ENCODE measurements around the gene CDKN2AIPNL. TPM values are rescaled to one million over a fixed set of nuclear protein-coding genes. Genes with fewer than 3 reads are reported as not detected.

The CDKN2AIPNL gene
- total and polyA plus RNA-seq, 2 of the 13 experiments (the other 11 are each of a cell fraction or from before 2014, with no cell fraction given) = 17.4 to 46.5 TPM

DNA sequence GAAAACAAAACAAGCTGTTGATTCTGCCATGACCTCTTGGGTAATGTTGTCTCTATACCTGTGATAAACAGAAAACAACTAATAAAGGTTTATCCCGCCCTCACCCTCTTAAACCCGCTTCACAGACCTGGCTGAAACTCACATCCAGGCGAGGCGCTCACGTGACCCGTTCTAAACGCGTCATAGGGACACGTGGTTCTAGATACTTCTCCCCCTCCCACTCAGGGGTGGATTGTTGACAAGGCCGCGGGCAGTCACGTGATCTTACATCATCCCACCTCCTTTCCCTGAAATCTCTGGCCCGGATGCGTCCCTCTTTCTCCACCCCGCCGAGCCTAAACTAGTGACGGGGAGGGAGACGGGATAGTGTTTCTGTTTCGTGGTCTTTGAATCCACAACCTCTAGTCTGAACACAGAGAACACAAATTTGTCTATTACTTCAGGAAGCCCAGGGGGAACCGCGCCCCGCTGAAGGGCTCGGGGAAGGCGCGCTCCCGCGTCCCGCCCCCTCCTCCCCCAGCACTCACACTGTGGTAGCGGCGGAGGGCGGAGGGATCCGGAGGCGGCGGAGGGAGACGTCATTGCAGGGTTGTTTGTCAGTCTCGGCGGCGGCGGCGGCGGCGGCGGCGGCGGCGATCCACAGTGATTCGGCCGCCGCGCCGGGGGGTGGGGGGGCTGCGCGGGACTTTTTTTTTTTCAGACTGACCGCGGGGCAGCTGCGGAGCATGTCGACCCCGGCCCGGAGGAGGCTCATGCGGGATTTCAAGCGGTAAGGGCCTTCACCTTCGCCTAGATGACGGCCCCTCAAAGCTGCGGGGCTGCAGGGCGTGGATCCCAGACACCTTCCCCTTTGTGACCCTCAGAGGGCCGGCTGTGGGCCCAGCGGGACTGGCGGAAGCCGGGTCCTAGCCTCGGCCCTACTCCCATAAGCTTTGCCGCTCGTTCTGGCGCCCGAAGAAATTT, 40.5 kb downstream of the CDKN2AIPNL start, which contains the start of gene UBE2B (continued):
- TF ChIP-seq ZFP37 (CRISPR knock-in tag; IDR thresholded peaks at IDR 0.05; ENCODE audit: borderline replicate concordance) (peak; percentile 87; the same call in 1 of the 2 replicates), ZNF749 (CRISPR knock-in tag; IDR thresholded peaks at IDR 0.05; ENCODE audit: borderline replicate concordance) (no peak), SP1 (IDR thresholded peaks at IDR 0.05) (peak; percentile 97), SP1 (CRISPR knock-in tag; IDR thresholded peaks at IDR 0.05) (peak; percentile 100), ZNF616 (CRISPR knock-in tag; IDR thresholded peaks at IDR 0.05; ENCODE audit: low read depth) (no peak), ZNF33B (CRISPR knock-in tag; IDR thresholded peaks at IDR 0.05) (peak; percentile 63; the same call in 1 of the 2 replicates), PHF5A (CRISPR knock-in tag; IDR thresholded peaks at IDR 0.05; ENCODE audit: low read depth, unreplicated experiment) (no peak), REXO4 (CRISPR knock-in tag; IDR thresholded peaks at IDR 0.05; ENCODE audit: borderline replicate concordance) (no peak), NCOA2 (CRISPR knock-in tag; IDR thresholded peaks at IDR 0.05) (peak; percentile 75), RBFOX2 (IDR thresholded peaks at IDR 0.05; ENCODE audit: low read depth, low read length) (peak; percentile 85), HIVEP1 (CRISPR knock-in tag; IDR thresholded peaks at IDR 0.05) (peak; percentile 45; the same call in 1 of the 2 replicates), ZSCAN22 (CRISPR knock-in tag; IDR thresholded peaks at IDR 0.05) (no peak; the same call in 1 of the 2 replicates), ZNF629 (CRISPR knock-in tag; conservative IDR thresholded peaks at IDR 0.05) (no peak), ZNF160 (CRISPR knock-in tag; IDR thresholded peaks at IDR 0.05) (no peak; the same call in 1 of the 2 replicates), NFYB (CRISPR knock-in tag; IDR thresholded peaks at IDR 0.05) (no peak), KLF6 (CRISPR knock-in tag; IDR thresholded peaks at IDR 0.05) (peak; percentile 97), ATF1 (CRISPR knock-in tag; IDR thresholded peaks at IDR 0.05) (peak; percentile 90), ZNF143 (CRISPR knock-in tag; IDR thresholded peaks at IDR 0.05) (peak; percentile 36; the same call in 1 of the 2 replicates), SIN3A (IDR thresholded peaks at IDR 0.05; ENCODE audit: borderline replicate concordance, low read depth, low read length) (peak; percentile 78; the same call in 1 of the 2 replicates)
- TF ChIP-seq, protein P1, sequence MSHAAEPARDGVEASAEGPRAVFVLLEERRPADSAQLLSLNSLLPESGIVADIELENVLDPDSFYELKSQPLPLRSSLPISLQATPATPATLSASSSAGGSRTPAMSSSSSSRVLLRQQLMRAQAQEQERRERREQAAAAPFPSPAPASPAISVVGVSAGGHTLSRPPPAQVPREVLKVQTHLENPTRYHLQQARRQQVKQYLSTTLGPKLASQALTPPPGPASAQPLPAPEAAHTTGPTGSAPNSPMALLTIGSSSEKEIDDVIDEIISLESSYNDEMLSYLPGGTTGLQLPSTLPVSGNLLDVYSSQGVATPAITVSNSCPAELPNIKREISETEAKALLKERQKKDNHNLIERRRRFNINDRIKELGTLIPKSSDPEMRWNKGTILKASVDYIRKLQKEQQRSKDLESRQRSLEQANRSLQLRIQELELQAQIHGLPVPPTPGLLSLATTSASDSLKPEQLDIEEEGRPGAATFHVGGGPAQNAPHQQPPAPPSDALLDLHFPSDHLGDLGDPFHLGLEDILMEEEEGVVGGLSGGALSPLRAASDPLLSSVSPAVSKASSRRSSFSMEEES (CRISPR knock-in tag; IDR thresholded peaks at IDR 0.05) = peak; percentile 97
- TF ChIP-seq, protein P2, sequence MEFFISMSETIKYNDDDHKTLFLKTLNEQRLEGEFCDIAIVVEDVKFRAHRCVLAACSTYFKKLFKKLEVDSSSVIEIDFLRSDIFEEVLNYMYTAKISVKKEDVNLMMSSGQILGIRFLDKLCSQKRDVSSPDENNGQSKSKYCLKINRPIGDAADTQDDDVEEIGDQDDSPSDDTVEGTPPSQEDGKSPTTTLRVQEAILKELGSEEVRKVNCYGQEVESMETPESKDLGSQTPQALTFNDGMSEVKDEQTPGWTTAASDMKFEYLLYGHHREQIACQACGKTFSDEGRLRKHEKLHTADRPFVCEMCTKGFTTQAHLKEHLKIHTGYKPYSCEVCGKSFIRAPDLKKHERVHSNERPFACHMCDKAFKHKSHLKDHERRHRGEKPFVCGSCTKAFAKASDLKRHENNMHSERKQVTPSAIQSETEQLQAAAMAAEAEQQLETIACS (CRISPR knock-in tag; IDR thresholded peaks at IDR 0.05) = peak; percentile 83
- TF ChIP-seq, protein P3, sequence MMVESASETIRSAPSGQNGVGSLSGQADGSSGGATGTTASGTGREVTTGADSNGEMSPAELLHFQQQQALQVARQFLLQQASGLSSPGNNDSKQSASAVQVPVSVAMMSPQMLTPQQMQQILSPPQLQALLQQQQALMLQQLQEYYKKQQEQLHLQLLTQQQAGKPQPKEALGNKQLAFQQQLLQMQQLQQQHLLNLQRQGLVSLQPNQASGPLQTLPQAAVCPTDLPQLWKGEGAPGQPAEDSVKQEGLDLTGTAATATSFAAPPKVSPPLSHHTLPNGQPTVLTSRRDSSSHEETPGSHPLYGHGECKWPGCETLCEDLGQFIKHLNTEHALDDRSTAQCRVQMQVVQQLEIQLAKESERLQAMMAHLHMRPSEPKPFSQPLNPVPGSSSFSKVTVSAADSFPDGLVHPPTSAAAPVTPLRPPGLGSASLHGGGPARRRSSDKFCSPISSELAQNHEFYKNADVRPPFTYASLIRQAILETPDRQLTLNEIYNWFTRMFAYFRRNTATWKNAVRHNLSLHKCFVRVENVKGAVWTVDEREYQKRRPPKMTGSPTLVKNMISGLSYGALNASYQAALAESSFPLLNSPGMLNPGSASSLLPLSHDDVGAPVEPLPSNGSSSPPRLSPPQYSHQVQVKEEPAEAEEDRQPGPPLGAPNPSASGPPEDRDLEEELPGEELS (CRISPR knock-in tag; IDR thresholded peaks at IDR 0.05) = peak; percentile 89
- TF ChIP-seq, protein P4, sequence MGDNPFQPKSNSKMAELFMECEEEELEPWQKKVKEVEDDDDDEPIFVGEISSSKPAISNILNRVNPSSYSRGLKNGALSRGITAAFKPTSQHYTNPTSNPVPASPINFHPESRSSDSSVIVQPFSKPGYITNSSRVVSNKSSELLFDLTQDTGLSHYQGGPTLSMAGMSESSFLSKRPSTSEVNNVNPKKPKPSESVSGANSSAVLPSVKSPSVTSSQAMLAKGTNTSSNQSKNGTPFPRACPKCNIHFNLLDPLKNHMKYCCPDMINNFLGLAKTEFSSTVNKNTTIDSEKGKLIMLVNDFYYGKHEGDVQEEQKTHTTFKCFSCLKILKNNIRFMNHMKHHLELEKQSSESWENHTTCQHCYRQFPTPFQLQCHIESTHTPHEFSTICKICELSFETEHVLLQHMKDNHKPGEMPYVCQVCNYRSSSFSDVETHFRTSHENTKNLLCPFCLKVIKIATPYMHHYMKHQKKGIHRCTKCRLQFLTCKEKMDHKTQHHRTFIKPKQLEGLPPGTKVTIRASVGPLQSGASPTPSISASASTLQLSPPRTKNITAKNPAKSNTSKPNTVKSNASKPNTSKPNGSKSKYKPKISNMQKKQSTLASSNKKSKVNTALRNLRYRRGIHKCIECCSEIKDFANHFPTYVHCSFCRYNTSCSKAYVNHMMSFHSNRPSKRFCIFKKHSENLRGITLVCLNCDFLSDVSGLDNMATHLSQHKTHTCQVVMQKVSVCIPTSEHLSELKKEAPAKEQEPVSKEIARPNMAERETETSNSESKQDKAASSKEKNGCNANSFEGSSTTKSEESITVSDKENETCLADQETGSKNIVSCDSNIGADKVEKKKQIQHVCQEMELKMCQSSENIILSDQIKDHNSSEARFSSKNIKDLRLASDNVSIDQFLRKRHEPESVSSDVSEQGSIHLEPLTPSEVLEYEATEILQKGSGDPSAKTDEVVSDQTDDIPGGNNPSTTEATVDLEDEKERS (CRISPR knock-in tag; IDR thresholded peaks at IDR 0.05) = no peak

Measured in HepG2 (cell line).